SU-DHL-6 (cell line): Measurements from ENCODE around the gene COP1.

Source experiments
- EZH2phosphoT487 ChIP-seq: fragments of 200-600 bp; sonication (generic), shearing (Covaris generic); conservative IDR thresholded peaks from 2 replicates; pipeline ENCODE4 v1.6.1; 2018; ENCODE audit warnings: mild to moderate bottlenecking, antibody characterized with exemption, low read length, moderate library complexity, mixed read lengths
- TF ChIP-seq, protein P1 (sequence below): fragments of 200-600 bp; sonication (generic); IDR thresholded peaks from one replicate; pipeline ENCODE4 v1.5.1; 2017; ENCODE audit warnings: antibody characterized with exemption, mild to moderate bottlenecking, low read length, moderate library complexity; ENCODE audit not compliant: insufficient read depth, poor library complexity, severe bottlenecking

DNA sequence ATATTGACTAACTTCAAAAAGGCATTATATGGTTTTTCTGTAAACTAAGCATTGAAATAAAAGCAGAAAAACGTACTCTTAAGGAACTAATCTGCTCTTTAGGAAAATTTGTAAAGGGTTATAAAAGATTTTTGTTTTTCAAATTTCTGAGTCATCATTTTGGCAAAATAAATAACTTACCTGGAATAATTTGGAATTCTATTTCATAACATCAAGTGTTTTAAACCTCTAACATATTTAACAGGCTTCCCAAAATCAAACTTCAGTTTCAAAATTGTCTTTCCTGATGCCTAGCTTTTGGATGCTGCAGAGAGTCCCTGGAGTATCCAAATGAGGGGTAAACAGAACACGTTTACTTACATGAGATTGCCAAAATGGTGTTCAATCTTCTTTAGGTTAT is 108.5 kb downstream of the COP1 start:
- TF ChIP-seq, protein P1, sequence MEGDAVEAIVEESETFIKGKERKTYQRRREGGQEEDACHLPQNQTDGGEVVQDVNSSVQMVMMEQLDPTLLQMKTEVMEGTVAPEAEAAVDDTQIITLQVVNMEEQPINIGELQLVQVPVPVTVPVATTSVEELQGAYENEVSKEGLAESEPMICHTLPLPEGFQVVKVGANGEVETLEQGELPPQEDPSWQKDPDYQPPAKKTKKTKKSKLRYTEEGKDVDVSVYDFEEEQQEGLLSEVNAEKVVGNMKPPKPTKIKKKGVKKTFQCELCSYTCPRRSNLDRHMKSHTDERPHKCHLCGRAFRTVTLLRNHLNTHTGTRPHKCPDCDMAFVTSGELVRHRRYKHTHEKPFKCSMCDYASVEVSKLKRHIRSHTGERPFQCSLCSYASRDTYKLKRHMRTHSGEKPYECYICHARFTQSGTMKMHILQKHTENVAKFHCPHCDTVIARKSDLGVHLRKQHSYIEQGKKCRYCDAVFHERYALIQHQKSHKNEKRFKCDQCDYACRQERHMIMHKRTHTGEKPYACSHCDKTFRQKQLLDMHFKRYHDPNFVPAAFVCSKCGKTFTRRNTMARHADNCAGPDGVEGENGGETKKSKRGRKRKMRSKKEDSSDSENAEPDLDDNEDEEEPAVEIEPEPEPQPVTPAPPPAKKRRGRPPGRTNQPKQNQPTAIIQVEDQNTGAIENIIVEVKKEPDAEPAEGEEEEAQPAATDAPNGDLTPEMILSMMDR: no peak
- no peak for TF ChIP-seq EZH2phosphoT487
